Measurements from ENCODE around the gene ADAM33.

Gene ADAM33

GRCh38 chr20:3694864-3695263 lies 13.1 kb upstream of the ADAM33 start:
- Histone ChIP-seq H3K4me2 (ENCODE audit: low read depth, low read length, poor library complexity, severe bottlenecking) (no peak overlapping the region), H2AFZ (ENCODE audit: low read depth, low read length, severe bottlenecking) (no peak overlapping the region), H3K9me3 (ENCODE audit: insufficient read depth, low read length) (no peaks in the 10 kb centered on the region), H3K9ac (ENCODE audit: low read length) (no peak overlapping the region), H3F3A (ENCODE audit: insufficient read depth) (no peaks in the 10 kb centered on the region), H3K27ac (ENCODE audit: low read depth, low read length) (no peak overlapping the region), H4K20me1 (ENCODE audit: low read depth, low read length) (no peaks in the 10 kb centered on the region), H3K36me3 (ENCODE audit: low read length) (no peaks in the 10 kb centered on the region), H3K79me2 (ENCODE audit: insufficient read depth, low read length) (no peaks in the 10 kb centered on the region), H3K9me2 (replicated peaks; ENCODE audit: insufficient read depth, low read length) (no peaks in the 10 kb centered on the region), H3K4me3 (ENCODE audit: insufficient read depth, low read length, poor library complexity, severe bottlenecking) (no peak overlapping the region), H3K27me3 (ENCODE audit: low read length) (no peaks in the 10 kb centered on the region)
- no peak for TF ChIP-seq EZH2phosphoT487 (conservative IDR thresholded peaks at IDR 0.05; ENCODE audit: low read length)
- no peak for TF ChIP-seq CTCF (IDR thresholded peaks at IDR 0.05; ENCODE audit: insufficient read depth, low read length, poor library complexity, severe bottlenecking)

- Histone ChIP-seq H3K36me3 (ENCODE audit: low read length) (no peaks in the 10 kb centered on the region), H3K4me2 (ENCODE audit: low read depth, low read length, poor library complexity, severe bottlenecking) (no peak overlapping the region), H3K27ac (ENCODE audit: low read depth, low read length) (no peak overlapping the region), H3K9me3 (ENCODE audit: insufficient read depth, low read length) (no peaks in the 10 kb centered on the region), H3K9ac (ENCODE audit: low read length) (no peak overlapping the region), H3F3A (ENCODE audit: insufficient read depth) (no peaks in the 10 kb centered on the region), H3K9me2 (replicated peaks; ENCODE audit: insufficient read depth, low read length) (no peaks in the 10 kb centered on the region), H3K79me2 (ENCODE audit: insufficient read depth, low read length) (no peaks in the 10 kb centered on the region), H4K20me1 (ENCODE audit: low read depth, low read length) (no peaks in the 10 kb centered on the region), H3K27me3 (ENCODE audit: low read length) (no peaks in the 10 kb centered on the region), H3K4me3 (ENCODE audit: insufficient read depth, low read length, poor library complexity, severe bottlenecking) (no peak overlapping the region), H2AFZ (ENCODE audit: low read depth, low read length, severe bottlenecking) (no peak overlapping the region)
- no peak for TF ChIP-seq CTCF (IDR thresholded peaks at IDR 0.05; ENCODE audit: insufficient read depth, low read length, poor library complexity, severe bottlenecking)
- no peak for TF ChIP-seq EZH2phosphoT487 (conservative IDR thresholded peaks at IDR 0.05; ENCODE audit: low read length)
Observed at GRCh38 chr20:3693376-3693775, 11.6 kb upstream of the ADAM33 start.

- Histone ChIP-seq H3K4me2 (ENCODE audit: low read depth, low read length, poor library complexity, severe bottlenecking) (no peak overlapping the region), H3K4me3 (ENCODE audit: insufficient read depth, low read length, poor library complexity, severe bottlenecking) (no peak overlapping the region), H3K27me3 (ENCODE audit: low read length) (no peaks in the 10 kb centered on the region), H3K79me2 (ENCODE audit: insufficient read depth, low read length) (no peaks in the 10 kb centered on the region), H4K20me1 (ENCODE audit: low read depth, low read length) (no peaks in the 10 kb centered on the region), H3F3A (ENCODE audit: insufficient read depth) (no peaks in the 10 kb centered on the region), H3K9me3 (ENCODE audit: insufficient read depth, low read length) (no peaks in the 10 kb centered on the region), H3K36me3 (ENCODE audit: low read length) (no peaks in the 10 kb centered on the region), H3K9me2 (replicated peaks; ENCODE audit: insufficient read depth, low read length) (no peaks in the 10 kb centered on the region), H2AFZ (ENCODE audit: low read depth, low read length, severe bottlenecking) (no peak overlapping the region), H3K9ac (ENCODE audit: low read length) (no peak overlapping the region), H3K27ac (ENCODE audit: low read depth, low read length) (no peak overlapping the region)
- TF ChIP-seq CTCF (IDR thresholded peaks at IDR 0.05; ENCODE audit: insufficient read depth, low read length, poor library complexity, severe bottlenecking) (no peak), EZH2phosphoT487 (conservative IDR thresholded peaks at IDR 0.05; ENCODE audit: low read length) (no peak)
Observed at GRCh38 chr20:3692706-3693294, 11.0 kb upstream of the ADAM33 start.
